Heart left ventricle (tissue), 16 donors: ENCODE data around the gene TJP1. TPM values are rescaled to one million over a fixed set of nuclear protein-coding genes. Genes with fewer than 3 reads are reported as not detected.

Experiments
- ATAC-seq, 4 donors: fragments of 200-7000 bp; cut with Tn5 transposase; one replicate each; pipeline ENCODE4 v1.9.1; 2020 to 2022; ENCODE audit warnings: moderate library complexity in 4 of 4, mild to moderate bottlenecking in 3 of 4, moderate number of reproducible peaks in 1 of 4
- DNase-seq, 5 donors: peaks; one replicate each; pipeline ENCODE4 v3.0.0-alpha.2; 2020
- H3K27ac ChIP-seq, 12 donors: fragments of 200-600 bp; sonication (generic) in 4 of 12; one replicate each; pipeline versions ENCODE4 v1.5.0 to v1.8.0; 2016 to 2022; ENCODE audit warnings: mild to moderate bottlenecking in 2 of 12
- H3K27me3 ChIP-seq, 9 donors: fragments of 200-600 bp; sonication (generic) in 2 of 9; one replicate each; pipeline versions ENCODE4 v1.5.1 to v1.8.0; 2016 to 2022; ENCODE audit warnings: mild to moderate bottlenecking in 3 of 9
- H3K36me3 ChIP-seq, 9 donors: fragments of 200-600 bp; sonication (generic) in 2 of 9; one replicate each; pipeline versions ENCODE4 v1.5.0 to v1.8.0; 2018 to 2022; ENCODE audit warnings: mild to moderate bottlenecking in 2 of 9
- H3K4me1 ChIP-seq, 12 donors: fragments of 200-600 bp; sonication (generic) in 4 of 12; one replicate each; pipeline versions ENCODE4 v1.5.0 to v1.8.0; 2016 to 2022; ENCODE audit warnings: mild to moderate bottlenecking in 3 of 12
- H3K4me3 ChIP-seq, 12 donors: fragments of 200-600 bp; sonication (generic) in 4 of 12; one replicate each; pipeline versions ENCODE4 v1.5.0 to v1.8.0; 2017 to 2022; ENCODE audit warnings: mild to moderate bottlenecking in 9 of 12, moderate library complexity in 4 of 12
- H3K9me3 ChIP-seq, 12 donors: fragments of 200-600 bp; sonication (generic) in 4 of 12; one replicate each; pipeline versions ENCODE4 v1.5.0 to v1.8.0; 2016 to 2022; ENCODE audit warnings: mild to moderate bottlenecking in 1 of 12
- POLR2A ChIP-seq, 2 donors: fragments of 450-650 bp; IDR thresholded peaks; one replicate each; pipeline ENCODE4 v1.6.1; 2017; ENCODE audit warnings: antibody characterized with exemption in 2 of 2, mild to moderate bottlenecking in 2 of 2, moderate library complexity in 2 of 2
- WGBS, 4 donors: extraction: QIAGEN DNeasy Blood & Tissue Kit in 2 of 4; methylation state at CpG; one replicate each; pipeline versions ENCODE4 v1.1.5 to v1.1.7; 2013 to 2018; 5-methylcytosine and 5-hydroxymethylcytosine counted together
- intact Hi-C, 10 donors: fragments of 100-400 bp; cut with DNase I; formaldehyde crosslinking; loops; one replicate each; pipeline versions ENCODE4 v1.11.1 to v1.14.2; 2022
- polyA plus RNA-seq, 2 donors: library from polyadenylated mRNA; stranded (reverse); fragments of 200-250 nt; gene quantifications; one replicate each; pipeline ENCODE4 v1.2.3, GENCODE V29; 2013
- total RNA-seq, 9 donors: library from RNA; depleted of rRNA in 2 of 9; stranded (reverse); fragments of >200 nt in 2 of 9; fragmentation: NEBNext Ultra II Directional in 3 of 9; extraction: Animal tissue kit (Norgen Biotek cat#: 25700) in 3 of 9; gene quantifications; one replicate each; pipeline versions ENCODE4 v1.1.0 to v1.2.4, GENCODE V29; 2016 to 2023
- TF ChIP-seq, protein P1 (sequence below), 12 donors: fragments of 200-600 bp; sonication (generic) in 4 of 12; IDR thresholded peaks; one replicate each; pipeline versions ENCODE4 v1.5.0 to v1.8.0; 2018 to 2022; ENCODE audit warnings: antibody characterized with exemption in 12 of 12, mild to moderate bottlenecking in 5 of 12
- donor health status: ischemic (EF 13 %, LVEDD 7.1; RV severe dilation, severe dysfunction).
- donor health status: healthy with polysubstance abuse.
- donor health status: DM: no; HTN: yes; CAD: no.
- donor health status: DM: no; HTN: no; CAD: no.
- donor health status: ischemic (EF 25% LVEDD 6.9; RV normal size, moderate dysfunction).
- donor health status: ischemic (EF 25% LVEDD 5.7; RV mildly dilated, moderate dysfunction).
- donor health status: healthy.
- donor health status: DM: yes; HTN: yes; CAD: no.
- donor health status: ischemic (EF 35%, LVEDD 5.7; RV mildly dilated, moderate dysfunction).
- donor health status: nonischemic (EF 11% LVEDD 7.7; RV severe dilation, severe dysfunction).
- donor health status: DM: yes; HTN: yes; CAD: no.
- donor health status: PGD.
- donor health status: ischemic (EF 29% LVEDD 5.4; RV normal size, mild dysfunction).
- donor health status: nonischemic (EF 23%, LVEDD 6.1; RV moderate dilation, normal function).

TJP1 gene
- total and polyA plus RNA-seq, 11 donors, result 26.8 to 159 (median 105) TPM

DNA sequence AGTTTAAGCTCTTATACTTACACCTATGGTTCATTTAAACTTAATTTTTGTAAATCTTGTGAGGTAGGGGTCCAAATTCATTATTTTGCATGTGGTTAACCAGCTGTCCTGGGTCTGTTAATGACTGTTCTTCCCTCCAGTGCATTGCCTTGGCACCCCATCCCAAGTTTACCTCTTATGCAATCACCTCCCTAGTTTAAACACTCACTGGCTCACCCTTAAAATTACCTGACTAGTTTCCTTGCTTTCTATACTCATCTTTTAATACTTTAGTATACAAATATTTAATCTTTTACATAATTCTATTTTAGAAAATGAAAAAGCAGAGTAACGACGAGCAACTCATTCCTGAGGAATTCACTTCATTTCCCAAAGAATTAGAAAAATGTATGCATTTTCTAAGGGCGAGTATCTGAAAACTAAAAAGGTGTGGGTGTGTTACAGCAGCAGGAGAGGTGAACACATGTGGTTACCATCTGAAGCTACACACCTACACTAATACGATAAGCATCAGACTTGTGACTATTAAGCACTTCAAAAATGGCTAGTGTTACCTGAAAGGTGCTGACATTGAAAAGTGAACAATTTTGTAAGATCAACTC lies 33.7 kb downstream of the TJP1 start:
- intact Hi-C loops, result loop anchor here in 1 of 10 donors (2.0 kb wide), 1 partner anchor 22 kb away; no protein-coding TSS in a partner anchor
- Histone ChIP-seq H3K9me3 (peaks cover 0 to 3% (median 0%) of the 10 kb centered on the region in 12 donors), H3K36me3 (peaks cover 0 to 8% (median 0%) of the 10 kb centered on the region in 9 donors), H3K4me3 (no peak overlapping the region), H3K27ac (no peak overlapping the region), H3K27me3 (no peaks in the 10 kb centered on the region), H3K4me1 (peaks cover 3 to 62% (median 29%) of the 10 kb centered on the region in 12 donors)
- DNase-seq (no peak), ATAC-seq (no peak)
- TF ChIP-seq, protein P1, sequence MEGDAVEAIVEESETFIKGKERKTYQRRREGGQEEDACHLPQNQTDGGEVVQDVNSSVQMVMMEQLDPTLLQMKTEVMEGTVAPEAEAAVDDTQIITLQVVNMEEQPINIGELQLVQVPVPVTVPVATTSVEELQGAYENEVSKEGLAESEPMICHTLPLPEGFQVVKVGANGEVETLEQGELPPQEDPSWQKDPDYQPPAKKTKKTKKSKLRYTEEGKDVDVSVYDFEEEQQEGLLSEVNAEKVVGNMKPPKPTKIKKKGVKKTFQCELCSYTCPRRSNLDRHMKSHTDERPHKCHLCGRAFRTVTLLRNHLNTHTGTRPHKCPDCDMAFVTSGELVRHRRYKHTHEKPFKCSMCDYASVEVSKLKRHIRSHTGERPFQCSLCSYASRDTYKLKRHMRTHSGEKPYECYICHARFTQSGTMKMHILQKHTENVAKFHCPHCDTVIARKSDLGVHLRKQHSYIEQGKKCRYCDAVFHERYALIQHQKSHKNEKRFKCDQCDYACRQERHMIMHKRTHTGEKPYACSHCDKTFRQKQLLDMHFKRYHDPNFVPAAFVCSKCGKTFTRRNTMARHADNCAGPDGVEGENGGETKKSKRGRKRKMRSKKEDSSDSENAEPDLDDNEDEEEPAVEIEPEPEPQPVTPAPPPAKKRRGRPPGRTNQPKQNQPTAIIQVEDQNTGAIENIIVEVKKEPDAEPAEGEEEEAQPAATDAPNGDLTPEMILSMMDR (IDR thresholded peaks at IDR 0.05), result no peak
- TF ChIP-seq POLR2A (IDR thresholded peaks at IDR 0.05), result no peak
- WGBS, 4 donors, result 88 to 91% (median 90%) methylated on average over 4 of the region's 4 CpGs

DNA sequence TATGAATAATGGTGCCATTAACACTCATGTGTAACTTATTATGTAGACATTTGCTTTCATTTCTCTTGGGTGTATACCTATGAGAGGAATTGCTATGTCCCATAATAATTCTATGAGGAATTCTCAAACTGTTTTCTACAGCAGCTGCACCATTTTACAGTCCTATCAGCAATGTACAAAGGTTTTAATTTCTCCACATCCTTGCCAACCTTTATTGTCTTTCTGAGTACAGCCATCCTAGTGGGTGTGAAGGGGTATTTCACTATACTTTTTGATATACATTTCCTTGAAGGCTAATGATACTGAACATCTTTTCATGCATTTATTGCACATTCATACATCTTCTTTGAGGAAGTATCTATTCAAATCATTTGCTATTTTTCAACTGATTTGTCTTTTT lies 34.5 kb downstream of the TJP1 start:
- ATAC-seq, result no peak
- H3K4me3 ChIP-seq, result no peak overlapping the region
- H3K9me3 ChIP-seq, result no peaks in the 10 kb centered on the region
- no peak for DNase-seq
- H3K4me1 ChIP-seq, result peaks cover 3 to 61% (median 28%) of the 10 kb centered on the region in 12 donors
- no peak overlapping the region for H3K27ac ChIP-seq
- peaks cover 0 to under 1% (median 0%) of the 10 kb centered on the region in 9 donors for H3K36me3 ChIP-seq
- H3K27me3 ChIP-seq, result no peaks in the 10 kb centered on the region
- TF ChIP-seq, protein P1 (IDR thresholded peaks at IDR 0.05), result no peak
- TF ChIP-seq POLR2A (IDR thresholded peaks at IDR 0.05), result no peak
- intact Hi-C loops, result loop anchor here in 1 of 10 donors (2.0 kb wide), 1 partner anchor 23 kb away; no protein-coding TSS in a partner anchor

DNA sequence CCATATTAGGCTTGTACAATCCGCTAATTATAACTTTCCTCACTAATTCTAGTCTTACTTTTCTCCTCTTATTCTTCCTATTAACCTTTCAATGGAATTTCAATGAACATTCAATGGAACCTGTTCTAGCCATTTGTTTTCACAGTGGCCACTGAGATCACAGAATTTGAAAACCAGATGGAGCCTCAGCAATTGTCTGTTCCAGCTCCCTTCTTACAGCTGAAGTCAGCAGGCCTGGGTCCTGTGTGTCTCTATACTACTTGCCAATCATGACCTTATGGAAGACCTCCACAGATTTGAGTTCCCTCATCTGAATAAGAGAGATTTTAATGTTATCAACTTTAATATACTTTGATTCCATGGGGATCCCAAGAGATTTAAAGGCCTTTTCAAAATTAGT lies 36.6 kb downstream of the TJP1 start:
- intact Hi-C loops, result no loop called here
- ATAC-seq (no peak), DNase-seq (no peak)
- Histone ChIP-seq H3K27ac (no peak overlapping the region), H3K27me3 (no peaks in the 10 kb centered on the region), H3K9me3 (peaks cover 0 to 4% (median 0%) of the 10 kb centered on the region in 12 donors), H3K4me3 (no peak overlapping the region), H3K36me3 (no peaks in the 10 kb centered on the region), H3K4me1 (peaks cover 3 to 66% (median 26%) of the 10 kb centered on the region in 12 donors)
- TF ChIP-seq POLR2A (IDR thresholded peaks at IDR 0.05), result no peak
- TF ChIP-seq, protein P1 (IDR thresholded peaks at IDR 0.05), result no peak
- WGBS, 4 donors, result 84 to 93% (median 92%) methylated on average over 1 of the region's 1 CpG

DNA sequence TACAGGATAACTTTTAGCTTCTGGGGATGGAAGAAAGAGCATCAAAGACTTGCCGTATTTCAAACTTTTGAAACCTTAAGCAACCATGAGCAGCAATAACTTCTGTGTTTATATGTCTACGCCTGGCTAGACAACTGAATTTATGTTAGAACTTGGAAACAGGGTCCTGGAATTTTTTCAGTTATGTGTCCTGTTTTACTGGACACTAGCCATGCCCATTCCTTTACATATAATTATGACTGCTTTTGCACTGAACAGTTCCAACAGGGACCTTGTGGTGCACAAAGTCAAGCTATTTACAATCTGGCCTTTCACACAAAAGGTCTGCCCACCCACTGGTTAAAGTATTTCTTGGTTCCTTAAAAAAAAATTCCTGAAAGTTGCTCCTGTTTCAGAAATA lies 37.1 kb downstream of the TJP1 start:
- DNase-seq, result no peak
- Histone ChIP-seq H3K4me3 (no peak overlapping the region), H3K27ac (no peak overlapping the region), H3K36me3 (no peaks in the 10 kb centered on the region), H3K9me3 (peaks cover 0 to 4% (median 0%) of the 10 kb centered on the region in 12 donors), H3K4me1 (peaks cover 3 to 67% (median 27%) of the 10 kb centered on the region in 12 donors), H3K27me3 (no peaks in the 10 kb centered on the region)
- intact Hi-C loops, result no loop called here
- WGBS, 4 donors, result 88 to 95% (median 95%) methylated on average over 2 of the region's 2 CpGs
- TF ChIP-seq POLR2A (IDR thresholded peaks at IDR 0.05), result no peak
- TF ChIP-seq, protein P1 (IDR thresholded peaks at IDR 0.05), result no peak
- no peak for ATAC-seq
